Measurements from ENCODE around the gene TEX55. TPM values are rescaled to one million over a fixed set of nuclear protein-coding genes. Genes with fewer than 3 reads are reported as not detected.
"Not testable (repeated sequence)": the region's sequence is repeated elsewhere in the genome, so short reads cannot be mapped to it uniquely, and the experiment has no call there.

Gene TEX55
- total RNA-seq, 3 donors from 2014 or later, result not detected

DNA sequence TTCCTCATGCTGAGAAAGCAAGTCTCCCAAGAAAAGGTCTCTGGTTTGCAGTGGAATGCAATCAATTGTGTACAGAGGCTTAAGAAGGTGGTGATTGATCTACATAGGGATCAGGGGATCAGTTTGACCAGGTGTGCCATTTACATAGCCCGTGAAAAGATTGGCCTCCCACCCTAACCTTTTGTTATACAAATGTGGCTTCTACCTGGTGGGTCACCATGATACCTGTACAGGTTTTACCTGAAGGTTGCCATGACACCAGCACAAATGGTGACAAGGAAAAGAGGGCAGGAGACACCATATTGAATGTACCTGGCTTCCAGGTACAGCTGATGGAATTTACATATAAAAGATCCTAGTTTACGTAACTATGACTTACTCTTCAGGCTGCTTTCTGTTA, 25.5 kb upstream of the TEX55 start:
- TF ChIP-seq POLR2AphosphoS5 (IDR thresholded peaks at IDR 0.05) (no peak), POLR2A (IDR thresholded peaks at IDR 0.05) (no peak)
- TF ChIP-seq, protein P1, sequence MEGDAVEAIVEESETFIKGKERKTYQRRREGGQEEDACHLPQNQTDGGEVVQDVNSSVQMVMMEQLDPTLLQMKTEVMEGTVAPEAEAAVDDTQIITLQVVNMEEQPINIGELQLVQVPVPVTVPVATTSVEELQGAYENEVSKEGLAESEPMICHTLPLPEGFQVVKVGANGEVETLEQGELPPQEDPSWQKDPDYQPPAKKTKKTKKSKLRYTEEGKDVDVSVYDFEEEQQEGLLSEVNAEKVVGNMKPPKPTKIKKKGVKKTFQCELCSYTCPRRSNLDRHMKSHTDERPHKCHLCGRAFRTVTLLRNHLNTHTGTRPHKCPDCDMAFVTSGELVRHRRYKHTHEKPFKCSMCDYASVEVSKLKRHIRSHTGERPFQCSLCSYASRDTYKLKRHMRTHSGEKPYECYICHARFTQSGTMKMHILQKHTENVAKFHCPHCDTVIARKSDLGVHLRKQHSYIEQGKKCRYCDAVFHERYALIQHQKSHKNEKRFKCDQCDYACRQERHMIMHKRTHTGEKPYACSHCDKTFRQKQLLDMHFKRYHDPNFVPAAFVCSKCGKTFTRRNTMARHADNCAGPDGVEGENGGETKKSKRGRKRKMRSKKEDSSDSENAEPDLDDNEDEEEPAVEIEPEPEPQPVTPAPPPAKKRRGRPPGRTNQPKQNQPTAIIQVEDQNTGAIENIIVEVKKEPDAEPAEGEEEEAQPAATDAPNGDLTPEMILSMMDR (IDR thresholded peaks at IDR 0.05), result no peak
- no peak overlapping the region for H3K27ac ChIP-seq

DNA sequence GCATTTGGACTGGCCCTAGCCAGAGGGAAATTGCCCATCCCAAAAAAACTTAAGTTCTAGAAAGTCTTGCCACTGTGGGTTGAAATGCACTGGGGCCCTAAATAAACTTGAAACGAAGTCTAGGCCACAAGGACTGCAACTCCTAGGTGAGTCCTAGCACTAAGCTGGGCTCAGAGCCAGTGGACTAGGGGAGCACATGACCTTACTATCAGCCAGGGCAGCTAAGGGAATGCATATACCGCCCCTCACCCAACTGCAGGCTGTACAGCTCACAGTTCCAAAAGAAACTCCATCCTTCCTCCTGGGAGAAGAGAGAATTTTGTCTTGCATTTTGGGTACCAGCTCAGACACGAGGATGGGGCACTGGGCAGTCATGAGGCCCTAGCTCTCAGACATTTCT, 23.6 kb upstream of the TEX55 start:
- DNase-seq (ENCODE audit: low spot score in 2 of 2), result no peak
- Histone ChIP-seq H3K4me1 (no peaks in the 10 kb centered on the region), H3K9me3 (peaks cover 7 to 17% of the 10 kb centered on the region in 2 donors), H3K27ac (no peak overlapping the region), H3K36me3 (no peaks in the 10 kb centered on the region), H3K4me3 (no peak overlapping the region), H3K27me3 (no peaks in the 10 kb centered on the region)
- intact Hi-C loops (cut with DNase I; ENCODE audit: low total_unique reads), result no loop called here
- TF ChIP-seq, protein P1 (IDR thresholded peaks at IDR 0.05), result no peak
- TF ChIP-seq POLR2AphosphoS5 (IDR thresholded peaks at IDR 0.05), result no peak
- TF ChIP-seq POLR2A (IDR thresholded peaks at IDR 0.05), result no peak

More for the DNA sequence above, 25.5 kb upstream of the TEX55 start:
- intact Hi-C loops (cut with DNase I; ENCODE audit: low total_unique reads), result no loop called here
- Histone ChIP-seq H3K9me3 (peaks cover 7 to 17% of the 10 kb centered on the region in 2 donors), H3K27me3 (no peaks in the 10 kb centered on the region), H3K4me1 (no peaks in the 10 kb centered on the region), H3K4me3 (no peak overlapping the region), H3K36me3 (no peaks in the 10 kb centered on the region)
- no peak for DNase-seq (ENCODE audit: low spot score in 2 of 2)

DNA sequence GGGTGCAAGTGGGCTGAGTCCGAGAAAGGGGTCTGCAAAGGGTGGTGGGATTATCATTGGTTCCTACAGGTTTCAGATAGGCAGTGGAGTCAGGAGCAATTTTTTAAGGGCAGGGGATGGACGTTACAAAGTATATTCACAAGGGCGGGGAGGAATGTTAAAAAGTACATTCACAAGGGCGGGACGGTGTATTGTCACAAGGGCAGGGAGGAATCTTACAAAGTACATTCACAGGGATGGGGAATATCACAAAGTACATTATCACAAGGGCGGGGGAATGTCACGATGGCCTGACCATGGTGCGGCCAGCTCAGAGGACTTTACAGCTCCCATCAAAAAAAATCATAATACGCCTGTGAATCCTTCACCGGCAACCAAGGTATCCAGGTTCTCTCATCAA, 20.6 kb upstream of the TEX55 start:
- intact Hi-C loops (cut with DNase I; ENCODE audit: low total_unique reads), result no loop called here
- TF ChIP-seq POLR2A (IDR thresholded peaks at IDR 0.05), result no peak
- TF ChIP-seq, protein P1 (IDR thresholded peaks at IDR 0.05), result no peak
- no peak for TF ChIP-seq POLR2AphosphoS5 (IDR thresholded peaks at IDR 0.05)

DNA sequence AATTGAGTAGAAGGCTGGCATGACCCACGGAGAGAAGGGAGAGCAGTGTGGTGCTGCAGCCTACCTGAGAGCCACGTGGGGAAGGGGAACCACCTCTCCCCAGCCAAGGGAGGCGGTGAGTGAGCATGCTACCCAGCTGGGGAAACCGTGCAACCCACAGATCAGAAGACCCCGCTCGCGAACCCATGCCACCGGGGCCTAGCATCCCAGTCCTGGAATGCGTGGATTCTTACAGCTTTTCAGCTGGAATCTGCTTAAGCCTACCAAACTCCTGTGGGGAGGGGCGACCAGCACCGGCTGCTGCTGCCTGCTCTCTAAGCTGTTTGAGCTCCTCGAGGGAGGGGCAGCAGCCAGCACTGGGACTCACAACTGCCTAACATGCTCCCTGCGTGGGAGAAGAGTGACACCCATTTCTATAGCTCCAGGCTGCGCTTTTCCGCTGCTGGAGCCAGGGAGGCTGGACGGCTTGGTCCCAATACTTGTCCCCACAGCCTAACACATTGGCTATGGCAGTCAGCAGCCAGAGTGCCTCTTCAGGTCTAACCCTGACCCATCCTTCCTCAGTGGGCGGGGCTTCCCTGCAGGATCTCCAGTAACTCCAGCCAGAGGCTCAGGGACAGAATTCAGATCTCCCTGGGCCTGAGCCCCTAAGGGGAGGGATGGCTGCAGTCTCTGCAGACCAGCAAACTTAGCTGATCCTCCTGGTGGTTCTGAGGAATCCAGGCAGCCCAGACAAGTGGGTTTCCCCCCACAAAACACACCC, 20.0 kb upstream of the TEX55 start:
- H3K27me3 ChIP-seq, result no peaks in the 10 kb centered on the region
- no peak overlapping the region for H3K27ac ChIP-seq
- H3K9me3 ChIP-seq, result peaks cover 0 to 9% of the 10 kb centered on the region in 2 donors
- intact Hi-C loops (cut with DNase I; ENCODE audit: low total_unique reads), result no loop called here
- no peaks in the 10 kb centered on the region for H3K36me3 ChIP-seq
- TF ChIP-seq POLR2AphosphoS5 (IDR thresholded peaks at IDR 0.05) (no peak), POLR2A (IDR thresholded peaks at IDR 0.05) (no peak)
- TF ChIP-seq, protein P1 (IDR thresholded peaks at IDR 0.05), result no peak
- no peak for DNase-seq (ENCODE audit: low spot score in 2 of 2)
- no peaks in the 10 kb centered on the region for H3K4me1 ChIP-seq
- H3K4me3 ChIP-seq, result no peak overlapping the region

More for the DNA sequence above, 20.6 kb upstream of the TEX55 start:
- Histone ChIP-seq H3K4me3 (no peak overlapping the region), H3K4me1 (no peaks in the 10 kb centered on the region), H3K9me3 (peaks cover 0 to 10% of the 10 kb centered on the region in 2 donors), H3K27ac (no peak overlapping the region), H3K27me3 (no peaks in the 10 kb centered on the region), H3K36me3 (no peaks in the 10 kb centered on the region)
- no peak for DNase-seq (ENCODE audit: low spot score in 2 of 2)

DNA sequence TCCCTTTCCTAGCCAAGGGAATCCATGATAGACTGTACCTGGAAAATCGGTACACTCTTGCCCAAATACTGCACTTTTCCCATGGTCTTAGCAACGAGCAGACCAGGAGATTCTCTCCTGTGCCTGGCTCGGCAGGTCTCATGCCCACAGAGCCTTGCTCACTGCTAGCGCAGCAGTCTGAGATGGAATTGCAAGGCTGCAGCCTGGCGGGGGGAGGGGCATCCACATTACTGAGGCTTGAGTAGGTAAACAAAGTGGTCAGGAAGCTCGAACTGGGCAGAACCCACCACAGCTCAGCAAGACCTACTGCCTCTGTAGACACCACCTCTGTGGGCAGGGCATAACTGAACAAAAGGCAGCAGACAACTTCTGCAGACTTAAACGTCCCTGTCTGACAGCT, 15.7 kb upstream of the TEX55 start:
- H3K27me3 ChIP-seq; intact Hi-C loops (cut with DNase I; ENCODE audit: low total_unique reads); H3K4me3 ChIP-seq: not testable (repeated sequence)

DNA sequence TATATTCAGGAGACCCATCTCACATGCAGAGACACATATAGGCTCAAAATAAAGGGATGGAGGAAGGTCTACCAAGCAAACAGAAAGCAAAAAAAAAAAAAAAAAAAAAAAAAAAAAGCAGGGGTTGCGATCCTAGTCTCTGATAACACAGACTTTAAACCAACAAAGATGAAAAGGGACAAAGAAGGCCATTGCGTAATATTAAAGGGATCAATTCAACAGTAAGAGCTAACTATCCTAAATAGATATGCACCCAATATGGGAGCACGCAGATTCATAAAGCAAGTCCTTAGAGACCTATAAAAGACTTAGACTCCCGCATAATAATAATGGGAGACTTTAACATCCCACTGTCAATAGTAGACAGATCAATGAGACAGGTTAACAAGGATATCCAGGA, 13.7 kb upstream of the TEX55 start:
- H3K27me3 ChIP-seq; DNase-seq (ENCODE audit: low spot score in 2 of 2); H3K9me3 ChIP-seq; intact Hi-C loops (cut with DNase I; ENCODE audit: low total_unique reads); H3K27ac ChIP-seq; H3K4me3 ChIP-seq; H3K36me3 ChIP-seq; H3K4me1 ChIP-seq: not testable (repeated sequence)

More for the DNA sequence above, 15.7 kb upstream of the TEX55 start:
- H3K36me3 ChIP-seq; DNase-seq (ENCODE audit: low spot score in 2 of 2); H3K27ac ChIP-seq; H3K9me3 ChIP-seq; H3K4me1 ChIP-seq: not testable (repeated sequence)

DNA sequence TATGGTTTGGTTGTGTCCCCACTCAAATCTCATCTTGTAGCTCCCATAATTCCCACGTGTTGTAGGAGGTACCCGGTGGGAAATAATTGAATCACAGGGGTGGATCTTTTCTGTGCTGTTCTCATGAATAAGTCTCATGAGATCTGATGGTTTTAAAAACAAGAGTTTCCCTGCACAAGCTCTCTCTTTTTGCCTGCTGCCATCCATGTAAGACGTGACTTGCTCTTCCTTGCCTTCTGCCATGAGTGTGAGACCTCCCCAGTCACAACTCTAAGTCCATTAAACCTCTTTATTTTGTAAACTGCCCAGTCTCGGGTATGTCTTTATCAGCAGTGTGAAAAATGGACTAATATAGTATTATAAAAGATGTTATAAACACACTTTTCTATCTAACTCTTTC, 6.6 kb upstream of the TEX55 start:
- H3K9me3 ChIP-seq; H3K36me3 ChIP-seq; H3K27ac ChIP-seq; intact Hi-C loops (cut with DNase I; ENCODE audit: low total_unique reads); H3K4me1 ChIP-seq; H3K4me3 ChIP-seq; H3K27me3 ChIP-seq; DNase-seq (ENCODE audit: low spot score in 2 of 2): not testable (repeated sequence)
